ENCODE measurements around the gene KLF16.

The KLF16 gene

DNA sequence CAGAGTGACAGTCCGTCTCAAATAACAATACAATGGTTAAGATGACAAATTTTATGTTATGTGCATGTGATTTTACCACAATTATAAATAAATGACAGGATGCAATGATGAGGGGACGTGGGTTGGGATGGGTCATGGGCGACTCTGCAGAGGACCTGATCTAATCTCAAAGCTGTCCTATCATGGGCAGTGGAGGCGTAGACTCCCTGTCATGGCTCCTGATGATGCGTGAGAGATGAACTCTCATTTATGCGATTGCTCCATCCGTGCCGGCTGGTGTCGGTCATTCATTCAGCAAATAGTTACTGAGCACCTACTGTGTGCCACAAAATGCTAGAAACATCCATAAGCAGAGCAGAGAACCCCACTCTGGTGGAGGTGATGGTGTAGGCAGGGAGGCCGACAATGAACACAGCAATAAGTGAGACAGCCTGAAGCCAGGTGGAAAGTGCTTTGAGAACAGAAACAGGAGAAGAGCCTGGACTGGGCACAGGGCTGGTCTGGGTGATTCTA is 13.4 kb downstream of the KLF16 start:
- H3K4me3 ChIP-seq (ENCODE audit: low read depth, low read length), result no peak overlapping the region
- no peak for TF ChIP-seq CTCF (IDR thresholded peaks at IDR 0.05; ENCODE audit: low read depth, low read length)

DNA sequence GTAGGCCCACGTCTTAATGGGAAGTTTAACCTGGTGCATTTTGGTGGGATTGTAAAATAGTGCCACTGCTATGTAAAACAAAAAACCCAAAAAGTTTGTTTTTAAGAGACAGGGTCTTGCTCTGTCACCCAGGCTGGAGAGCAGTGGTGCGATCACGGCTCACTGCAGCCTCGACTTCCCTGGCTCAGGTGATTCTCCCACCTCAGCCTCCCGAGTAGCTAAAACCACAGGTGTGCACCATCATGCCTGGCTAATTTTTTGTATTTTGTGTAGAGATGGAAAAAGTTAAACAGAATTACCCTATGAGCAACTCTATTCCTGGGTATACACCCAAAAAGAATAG is 14.3 kb downstream of the KLF16 start:
- TF ChIP-seq CTCF (IDR thresholded peaks at IDR 0.05; ENCODE audit: low read depth, low read length), result no peak
- H3K4me3 ChIP-seq (ENCODE audit: low read depth, low read length), result no peak overlapping the region

DNA sequence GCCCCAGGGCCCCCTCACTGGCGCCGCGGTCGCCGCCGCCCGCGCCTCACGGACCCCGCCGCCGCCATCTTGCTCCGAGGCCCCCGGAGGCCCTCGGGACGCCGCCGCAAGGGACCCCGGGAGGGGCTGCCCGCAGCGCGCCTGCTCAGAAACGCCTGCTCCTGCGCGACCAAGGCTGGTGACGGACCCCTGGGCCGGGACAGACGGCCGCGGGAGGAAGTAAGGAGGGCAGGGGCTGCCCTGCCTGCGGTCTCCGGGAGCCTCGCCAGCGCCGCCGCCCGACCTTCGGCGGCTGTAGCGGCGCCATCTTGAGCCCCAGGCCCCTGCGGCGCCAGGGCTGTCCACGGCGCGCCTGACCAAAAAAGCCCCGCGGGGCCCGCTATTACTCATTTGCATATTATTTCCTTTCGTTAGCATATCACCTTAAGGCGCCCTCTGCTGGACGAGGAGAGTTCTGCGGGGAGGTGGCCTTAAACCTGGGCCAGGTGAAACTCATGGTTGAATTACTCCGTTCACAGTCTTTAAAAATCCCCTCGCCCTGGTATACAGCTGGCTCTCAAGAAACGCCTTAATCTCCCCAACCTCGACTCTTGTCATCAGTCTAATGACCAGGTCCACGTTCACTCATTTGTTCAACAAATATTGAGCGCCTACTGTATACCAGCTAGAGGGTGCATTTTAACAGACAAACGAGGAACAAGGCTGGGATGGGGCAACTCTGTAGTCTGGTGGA is 14.8 kb downstream of the KLF16 start, which contains the start of gene REXO1:
Gene REXO1 (minus strand): TSS at position 85 of the 733 bp plus-strand sequence. CDS start 125 bp downstream, outside the sequence.
- H3K4me3 ChIP-seq (ENCODE audit: low read depth, low read length), result peak within 1 kb of the TSS; percentile 89
- peak; percentile 81 for TF ChIP-seq CTCF (IDR thresholded peaks at IDR 0.05; ENCODE audit: low read depth, low read length)

DNA sequence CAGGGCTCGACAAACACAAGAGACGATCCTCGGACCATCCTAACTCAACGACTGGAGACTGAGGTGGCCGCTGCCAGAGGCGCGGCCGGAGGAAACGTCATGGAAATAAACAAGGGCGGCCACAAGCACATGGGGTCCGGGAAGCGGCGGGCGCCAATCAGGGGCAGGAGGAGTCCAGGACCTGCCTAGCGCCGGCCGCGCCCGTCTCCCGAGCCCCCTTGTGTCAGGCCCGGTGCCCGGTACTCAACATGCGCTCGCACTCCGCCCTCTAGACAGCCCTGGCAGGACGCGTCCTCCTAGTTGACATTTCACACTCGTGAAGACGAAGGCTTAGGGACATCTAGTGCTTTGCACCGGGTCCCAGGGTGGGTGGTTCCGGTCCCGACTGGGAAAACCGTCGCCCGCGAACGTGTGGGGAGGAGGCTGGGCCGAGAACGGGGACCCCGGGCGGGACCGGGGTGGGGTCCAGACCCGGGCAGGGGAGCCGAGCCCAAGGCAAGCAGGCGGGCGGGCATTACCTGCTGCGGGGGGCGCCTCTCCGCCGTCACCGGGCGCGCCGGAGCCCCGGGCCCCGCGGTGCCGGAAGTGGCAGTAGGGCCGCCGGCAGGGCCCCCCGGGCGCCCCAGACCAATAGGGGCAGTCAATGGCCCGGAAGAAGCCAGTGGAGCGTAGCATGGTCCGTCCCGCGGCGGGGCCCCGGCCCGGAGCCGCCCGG is 15.5 kb downstream of the KLF16 start:
- no peak for TF ChIP-seq CTCF (IDR thresholded peaks at IDR 0.05; ENCODE audit: low read depth, low read length)
- peak overlapping the region; percentile 89 for H3K4me3 ChIP-seq (ENCODE audit: low read depth, low read length)

- no peak for TF ChIP-seq CTCF (IDR thresholded peaks at IDR 0.05; ENCODE audit: low read depth, low read length)
- H3K4me3 ChIP-seq (ENCODE audit: low read depth, low read length), result peak overlapping the region; percentile 89
These were observed 16.1 kb downstream of the KLF16 start for GRCh38 chr19:1847348-1847683.

DNA sequence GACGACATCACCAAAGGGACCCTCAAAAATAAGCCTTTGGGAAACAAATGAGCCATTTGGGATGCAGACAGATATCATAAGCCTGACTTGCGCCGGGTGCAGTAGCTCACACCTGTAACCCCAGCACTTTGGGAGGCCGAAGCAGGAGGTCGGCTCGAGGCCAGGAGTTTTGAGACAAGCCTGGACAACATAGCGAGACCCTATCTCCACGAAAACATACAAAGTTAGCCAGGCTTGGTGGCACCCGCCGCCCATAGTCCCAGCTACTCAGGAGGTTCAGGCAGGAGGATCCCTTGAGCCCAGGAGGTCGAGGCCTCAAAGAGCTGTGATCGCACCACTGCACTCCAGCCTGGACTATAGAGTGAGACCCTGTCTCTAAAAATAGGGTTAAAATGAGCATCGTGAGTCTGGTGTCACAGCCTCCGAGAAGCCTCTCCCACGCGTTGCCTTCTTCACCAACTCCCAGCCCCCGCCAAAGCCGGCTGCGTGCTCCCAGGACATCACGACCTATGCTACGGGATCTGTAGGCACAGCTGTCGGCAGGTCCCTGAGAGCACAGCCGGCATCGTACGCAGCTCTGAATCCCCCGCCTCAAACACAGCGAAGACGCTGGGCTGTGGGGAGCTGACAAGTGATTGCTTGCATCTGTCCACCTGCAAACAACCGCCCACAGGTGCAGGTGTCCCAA is 16.7 kb downstream of the KLF16 start:
- H3K4me3 ChIP-seq (ENCODE audit: low read depth, low read length), result peak overlapping the region; percentile 89
- no peak for TF ChIP-seq CTCF (IDR thresholded peaks at IDR 0.05; ENCODE audit: low read depth, low read length)

All from WI38 (cell line).